DMS79 (cell line): ENCODE measurements around the gene AMIGO2.
"Not testable (repeated sequence)": the region's sequence is repeated elsewhere in the genome, so short reads cannot be mapped to it uniquely, and the experiment has no call there.

ENCODE experiments used
- DNase-seq: peaks from one replicate; lab custom pipeline; 2025; lab: John Stamatoyannopoulos, UW

The AMIGO2 gene

DNA sequence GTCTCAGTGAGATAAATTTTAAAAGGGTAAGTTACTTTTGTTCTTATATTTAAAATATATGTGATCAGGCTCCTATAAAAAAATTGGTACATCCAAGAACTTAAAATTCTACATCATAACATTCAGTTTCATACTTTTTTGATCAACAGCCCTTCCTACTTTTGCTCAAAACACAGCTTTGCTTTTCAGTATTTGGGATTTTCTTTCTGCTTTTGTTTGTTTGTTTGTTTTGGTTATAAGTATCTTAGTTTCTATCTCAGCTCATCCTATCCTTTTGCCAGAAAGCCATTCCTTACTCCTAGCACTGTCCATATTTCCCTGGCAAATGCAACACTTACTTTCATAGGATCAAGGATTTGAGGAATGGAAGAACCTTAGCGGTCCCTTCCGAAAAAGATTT lies 5.0 kb downstream of the AMIGO2 start:
- no peak for DNase-seq

DNA sequence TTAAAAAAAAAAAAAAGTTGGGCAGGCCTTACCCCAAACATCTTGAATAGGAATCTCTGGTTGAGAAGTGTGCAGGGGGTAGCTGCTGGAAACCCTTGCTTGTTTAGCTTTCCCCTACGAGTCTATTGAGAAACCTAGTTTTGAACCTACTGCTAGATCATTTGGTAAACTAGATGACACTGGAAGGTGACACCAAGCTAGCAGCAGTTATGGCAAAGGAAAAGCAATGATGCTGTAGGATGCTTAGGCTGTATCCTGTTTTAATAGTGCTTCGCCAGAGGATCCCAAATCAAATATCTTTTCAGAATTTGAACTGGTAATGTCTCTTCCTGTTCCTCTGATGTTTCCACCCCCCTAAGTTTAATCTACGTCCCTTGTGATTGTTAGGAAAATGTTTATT lies 5.8 kb downstream of the AMIGO2 start:
- DNase-seq = no peak

DNA sequence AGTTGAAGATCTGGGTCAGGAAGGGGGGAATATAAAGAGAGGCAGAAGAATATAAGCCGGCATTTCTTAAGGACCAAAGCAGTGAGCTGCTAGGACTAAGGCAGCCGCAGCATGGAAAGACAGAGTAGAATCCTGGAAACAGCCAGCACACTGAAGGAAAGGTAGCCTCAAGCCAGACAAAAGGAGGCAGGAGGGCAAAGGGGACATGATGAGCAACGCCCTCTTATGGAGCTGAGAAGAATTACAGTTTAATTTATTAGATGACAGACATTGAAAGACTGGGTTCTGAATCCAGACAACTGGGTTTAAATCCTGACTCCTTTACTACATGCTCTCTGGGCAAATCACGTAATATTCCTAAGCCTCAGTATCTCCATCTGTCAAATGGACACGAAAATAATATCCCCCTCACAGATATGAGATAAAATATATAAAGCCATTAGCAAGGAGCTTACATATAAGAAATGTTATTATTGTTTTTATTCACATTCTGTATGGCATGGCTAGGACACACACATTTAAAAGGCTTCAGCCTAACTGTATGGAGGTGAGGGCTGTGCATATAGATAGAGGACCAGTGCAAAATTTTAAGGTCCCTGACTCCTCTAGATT lies 8.4 kb downstream of the AMIGO2 start:
- no peak for DNase-seq

DNA sequence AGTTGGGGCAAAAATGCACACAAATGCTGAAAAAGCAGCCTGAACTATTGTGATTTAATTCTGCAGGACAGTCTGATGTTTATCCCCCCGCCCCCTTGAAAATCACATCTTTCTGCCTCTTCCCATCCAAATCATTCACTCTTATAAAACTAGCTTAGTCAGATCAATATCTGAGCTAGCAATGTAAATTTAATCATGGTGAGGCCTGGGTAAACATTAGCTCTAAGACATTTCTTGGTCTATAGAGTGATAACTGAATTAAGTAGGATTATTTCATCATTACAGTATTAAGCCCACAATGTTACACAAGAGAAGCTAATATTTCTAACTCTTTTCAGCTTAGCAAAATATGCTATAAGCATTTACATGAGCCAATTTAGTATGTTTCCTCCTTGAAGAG lies 9.4 kb downstream of the AMIGO2 start:
- DNase-seq = no peak

DNA sequence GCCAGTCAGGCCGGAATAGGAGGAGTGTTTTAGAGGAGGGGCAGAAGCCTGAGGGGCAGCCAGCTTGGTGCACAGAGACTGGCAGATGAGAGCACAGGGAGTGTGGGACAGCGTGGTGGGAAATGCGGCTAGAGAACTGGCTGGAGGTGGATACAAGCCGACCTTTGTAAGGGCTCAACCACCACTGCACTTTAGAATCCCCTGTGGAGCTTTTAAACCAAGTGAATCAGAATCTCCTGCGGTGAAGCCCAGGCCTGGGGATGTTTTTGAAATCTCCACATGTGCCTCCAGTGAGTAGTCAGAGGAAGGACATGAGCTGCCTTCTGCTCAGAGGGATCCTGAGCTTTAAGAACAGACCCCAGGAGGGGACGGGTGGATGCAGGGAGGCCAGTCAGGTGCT lies 11.2 kb downstream of the AMIGO2 start:
- no peak for DNase-seq

DNA sequence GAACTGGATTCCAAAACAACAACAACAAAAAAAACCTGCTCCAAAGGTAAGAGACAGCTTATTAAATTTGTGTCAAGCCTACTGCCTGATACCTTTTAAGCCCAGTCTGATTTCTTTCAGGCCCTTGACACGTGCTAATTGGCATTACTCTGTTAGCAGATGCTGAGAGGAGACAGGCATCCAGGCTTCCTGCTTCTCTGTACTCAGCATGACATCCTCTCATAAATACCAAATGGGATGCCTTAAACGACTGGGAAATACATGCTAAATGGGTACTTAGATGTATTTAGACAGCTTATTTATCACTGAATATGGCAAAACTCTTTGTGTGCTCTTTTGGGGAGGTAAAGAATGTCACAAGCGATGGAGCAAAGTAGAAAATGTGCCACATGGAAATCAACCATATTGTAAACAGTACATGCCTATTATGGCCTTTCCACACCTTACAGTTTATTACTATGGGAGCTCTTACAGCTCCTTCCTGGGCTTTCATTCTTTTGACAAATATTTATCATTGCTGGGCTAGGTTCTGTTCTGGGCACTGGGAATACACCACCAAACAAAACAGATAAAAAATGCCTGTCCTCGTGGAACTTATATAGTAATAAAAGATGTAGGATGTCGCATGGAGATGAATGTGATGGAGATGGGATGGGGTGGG lies 11.9 kb downstream of the AMIGO2 start:
- DNase-seq = no peak

DNA sequence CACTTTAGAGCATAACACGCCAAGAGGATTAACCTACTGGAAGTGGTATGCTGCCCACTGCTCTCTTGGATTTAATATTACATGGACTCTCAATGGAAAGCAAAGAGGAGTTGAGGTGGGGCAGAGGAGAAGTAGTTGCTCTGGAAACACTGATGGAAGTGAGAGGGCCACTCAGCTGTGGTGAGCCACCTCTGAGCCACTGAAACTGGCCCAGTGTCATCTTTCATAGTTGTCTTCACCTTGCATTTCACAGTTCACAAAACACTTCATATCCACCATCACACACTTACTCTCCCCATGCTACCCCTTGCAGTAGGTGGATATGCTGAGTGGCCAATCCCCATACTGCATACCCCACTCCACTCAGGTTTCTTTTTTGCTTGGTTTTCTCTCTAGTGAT lies 12.6 kb downstream of the AMIGO2 start:
- no peak for DNase-seq

DNA sequence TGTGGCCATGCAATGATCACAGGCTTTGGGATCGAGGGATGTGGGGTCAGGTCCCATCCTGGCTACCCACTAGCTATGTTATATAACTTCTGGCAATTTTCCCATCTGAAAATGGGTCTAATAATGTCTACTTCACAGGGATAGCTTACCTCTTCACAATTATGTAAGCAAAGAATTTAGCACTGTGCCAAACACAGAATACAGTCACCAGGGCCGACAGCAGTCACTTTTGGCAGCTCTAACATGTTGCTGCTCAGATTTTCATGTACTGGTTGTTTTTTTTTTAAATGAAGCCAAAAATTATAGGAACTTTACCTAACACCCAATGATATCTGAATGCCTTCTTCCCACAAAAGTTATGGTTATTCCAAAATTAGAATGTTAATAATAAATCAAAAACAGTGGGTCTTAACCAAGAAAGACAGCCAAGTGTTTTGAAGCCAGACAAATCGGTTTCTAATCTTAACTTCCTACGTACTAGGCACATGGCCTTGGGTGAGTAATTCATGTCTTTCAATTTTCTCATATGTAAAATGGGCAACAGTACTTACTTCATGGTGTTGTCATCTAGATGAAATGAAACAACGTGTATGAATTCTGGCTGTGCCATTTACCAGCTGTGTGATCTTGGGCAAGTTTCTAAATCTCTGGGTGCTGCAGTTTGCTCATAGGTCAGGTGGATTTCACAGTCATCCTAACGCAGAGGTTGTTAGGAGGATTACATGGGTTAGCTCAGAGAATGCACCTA lies 13.3 kb downstream of the AMIGO2 start:
- no peak for DNase-seq

DNA sequence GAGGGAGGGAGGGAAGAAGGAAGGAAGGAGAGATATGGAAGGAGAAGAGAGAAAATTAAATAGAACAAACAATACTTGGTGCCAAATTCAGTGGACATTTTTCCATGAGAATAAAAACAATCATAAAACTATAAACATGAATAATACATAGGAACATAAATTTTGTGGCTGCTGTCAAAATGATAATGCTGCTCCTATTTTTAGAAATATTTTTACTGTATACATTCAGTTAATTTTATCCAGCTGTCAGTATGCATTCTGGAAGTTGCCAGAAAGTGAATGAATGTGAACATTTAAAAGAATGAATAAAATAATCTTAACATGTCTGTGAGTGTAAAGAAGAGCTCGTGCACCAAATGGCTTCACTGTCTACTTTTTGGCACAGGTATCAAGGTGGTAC lies 14.2 kb downstream of the AMIGO2 start:
- no peak for DNase-seq

DNA sequence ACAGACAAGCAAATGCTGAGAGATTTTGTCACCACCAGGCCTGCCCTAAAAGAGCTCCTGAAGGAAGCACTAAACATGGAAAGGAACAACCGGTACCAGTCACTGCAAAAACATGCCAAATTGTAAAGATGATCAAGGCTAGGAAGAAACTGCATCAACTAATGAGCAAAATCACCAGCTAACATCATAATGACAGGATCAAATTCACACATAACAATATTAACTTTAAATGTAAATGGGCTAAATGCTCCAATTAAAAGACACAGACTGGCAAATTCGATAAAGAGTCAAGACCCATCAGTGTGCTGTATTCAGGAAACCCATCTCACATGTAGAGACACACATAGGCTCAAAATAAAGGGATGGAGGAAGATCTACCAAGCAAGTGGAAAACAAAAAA lies 21.1 kb downstream of the AMIGO2 start:
- DNase-seq = not testable (repeated sequence)

DNA sequence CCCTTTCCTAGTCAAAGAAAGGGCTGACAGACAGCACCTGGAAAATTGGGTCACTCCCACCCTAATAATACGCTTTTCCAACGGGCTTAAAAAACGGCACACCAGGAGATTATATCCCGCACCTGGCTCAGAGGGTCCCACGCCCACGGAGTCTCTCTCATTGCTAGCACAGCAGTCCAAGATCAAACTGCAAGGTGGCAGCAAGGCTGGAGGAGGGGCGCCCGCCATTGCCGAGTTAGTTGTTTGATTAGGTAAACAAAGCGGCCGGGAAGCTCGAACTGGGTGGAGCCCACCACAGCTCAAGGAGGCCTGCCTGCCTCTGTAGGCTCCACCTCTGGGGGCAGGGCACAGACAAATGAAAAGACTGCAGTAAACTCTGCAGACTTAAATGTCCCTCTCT lies 22.8 kb downstream of the AMIGO2 start:
- not testable (repeated sequence) for DNase-seq

DNA sequence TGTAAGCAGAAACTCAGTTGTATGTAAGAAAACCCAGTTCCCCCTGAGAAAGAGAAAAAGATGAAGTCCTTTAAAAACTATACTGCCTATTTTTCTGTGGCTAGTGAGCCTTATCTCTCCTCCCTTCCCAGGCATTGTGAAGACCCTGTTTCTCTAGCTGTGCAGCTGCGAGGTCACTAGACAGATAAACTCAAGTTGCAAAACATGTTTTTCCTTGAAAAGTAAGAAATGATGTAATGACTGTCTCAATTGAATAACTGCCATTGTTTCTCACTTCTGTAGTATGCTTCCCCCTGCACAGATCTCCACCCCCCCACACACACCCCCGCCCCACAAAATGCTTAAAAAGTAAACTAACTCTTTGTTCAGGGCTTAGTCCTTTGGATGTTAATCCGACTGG lies 23.9 kb downstream of the AMIGO2 start:
- not testable (repeated sequence) for DNase-seq

DNA sequence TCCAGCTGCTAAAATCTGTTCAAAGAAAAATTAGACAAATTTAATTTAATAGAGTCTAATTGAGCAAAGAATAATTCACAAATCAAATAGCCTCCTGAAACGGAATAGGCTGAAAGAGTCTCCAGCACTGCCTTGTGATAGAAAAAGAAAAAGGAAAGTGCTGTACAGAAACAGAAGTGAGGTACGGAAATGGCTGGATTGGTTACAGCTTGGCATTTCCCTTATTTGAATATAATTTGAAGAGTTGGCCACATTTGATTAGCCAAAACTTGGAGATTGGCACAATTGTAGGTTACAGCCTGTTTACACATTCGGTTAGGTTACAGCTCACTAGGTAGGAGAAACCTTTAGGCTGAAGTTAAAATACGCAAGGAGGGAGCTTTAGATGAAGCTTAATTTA lies 25.1 kb downstream of the AMIGO2 start:
- no peak for DNase-seq

DNA sequence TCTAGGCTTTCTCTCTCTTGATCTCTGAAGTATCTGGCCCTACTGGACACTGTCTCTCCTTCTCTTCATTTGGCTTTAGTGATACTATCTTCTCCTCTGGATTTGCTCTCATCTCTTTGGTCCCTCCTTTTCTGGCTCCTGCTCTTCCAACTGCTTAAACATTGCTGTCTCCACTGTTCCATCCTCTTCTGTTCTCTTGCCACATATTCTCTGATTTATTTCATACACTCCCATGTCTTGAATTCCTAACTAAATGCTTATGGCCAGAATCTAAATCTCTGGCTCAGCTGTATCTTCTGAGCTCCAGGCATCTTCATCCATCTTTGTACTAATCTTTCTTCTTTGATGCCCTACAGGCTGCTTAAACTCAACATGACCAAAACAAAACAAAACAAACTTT lies 25.8 kb downstream of the AMIGO2 start:
- no peak for DNase-seq

DNA sequence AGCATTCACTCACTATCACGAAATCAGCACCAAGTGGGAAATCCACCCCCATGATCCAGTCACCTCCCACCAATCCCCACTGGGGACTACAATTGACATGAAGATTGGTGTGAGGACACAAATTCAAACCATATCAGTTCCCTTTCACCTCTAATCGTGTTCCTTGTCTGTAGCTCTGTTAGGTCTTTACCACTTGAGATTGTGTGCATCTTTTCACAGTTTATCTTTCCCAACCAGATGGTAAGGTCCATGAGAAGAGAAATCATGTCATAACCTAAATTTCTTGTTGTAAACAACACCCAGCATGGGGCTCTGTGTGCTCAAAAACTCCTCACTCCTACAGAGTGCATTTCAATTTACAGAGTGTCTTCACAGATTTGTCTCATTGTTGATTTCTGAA lies 27.5 kb downstream of the AMIGO2 start:
- no peak for DNase-seq

DNA sequence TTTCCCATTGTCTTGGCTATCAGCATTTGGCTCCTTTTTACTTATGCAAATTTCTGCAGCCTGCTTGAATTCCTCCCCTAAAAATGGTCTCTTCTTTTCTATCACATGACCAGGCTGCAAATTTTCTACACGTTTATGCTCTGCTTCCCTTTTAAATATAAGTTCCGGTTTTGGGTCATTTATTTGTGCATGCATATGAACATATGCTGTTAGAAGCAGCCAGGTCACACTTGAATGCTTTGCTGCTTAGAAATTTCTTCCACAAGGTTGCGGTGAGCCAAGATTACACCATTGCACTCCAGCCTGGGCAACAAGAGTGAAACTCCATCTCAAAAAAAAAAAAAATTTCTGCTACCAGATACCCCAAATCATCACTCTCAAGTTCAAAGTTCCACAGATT lies 28.5 kb downstream of the AMIGO2 start:
- not testable (repeated sequence) for DNase-seq

DNA sequence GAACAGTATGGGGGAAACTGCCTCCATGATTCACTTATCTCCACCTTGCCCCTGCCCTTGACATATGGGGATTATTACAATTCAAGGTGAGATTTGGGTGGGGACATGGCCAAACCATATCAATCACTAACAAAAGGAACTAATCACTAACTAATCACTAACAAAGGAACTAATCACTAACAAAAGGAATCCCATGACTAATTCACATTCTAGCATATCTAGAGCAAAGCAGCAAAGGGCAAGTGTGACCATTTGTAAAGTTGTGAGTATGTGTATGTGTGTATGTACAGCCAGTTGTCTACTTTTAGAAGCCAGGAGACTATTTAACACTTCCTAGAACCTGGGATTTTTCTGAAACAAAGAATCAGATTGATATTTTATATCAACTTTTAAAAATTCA lies 31.2 kb downstream of the AMIGO2 start:
- DNase-seq = no peak

DNA sequence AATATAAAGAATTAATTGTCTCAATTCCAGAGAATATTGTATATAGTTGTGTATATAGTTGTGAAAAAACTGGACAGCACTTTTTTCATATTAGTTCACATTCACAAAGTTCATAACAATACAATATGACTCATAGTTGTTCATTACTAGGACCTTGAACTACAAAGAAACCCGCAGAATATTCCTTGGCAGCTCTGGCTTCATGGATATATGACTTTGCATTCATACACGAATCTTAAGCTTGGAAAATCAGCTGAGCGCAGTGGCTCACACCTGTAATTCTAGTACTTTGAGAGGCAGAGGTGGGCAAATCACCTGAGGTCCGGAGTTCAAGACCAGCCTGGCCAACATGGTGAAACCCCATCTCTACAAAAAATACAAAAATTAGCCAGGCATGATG lies 38.4 kb downstream of the AMIGO2 start:
- DNase-seq = no peak

DNA sequence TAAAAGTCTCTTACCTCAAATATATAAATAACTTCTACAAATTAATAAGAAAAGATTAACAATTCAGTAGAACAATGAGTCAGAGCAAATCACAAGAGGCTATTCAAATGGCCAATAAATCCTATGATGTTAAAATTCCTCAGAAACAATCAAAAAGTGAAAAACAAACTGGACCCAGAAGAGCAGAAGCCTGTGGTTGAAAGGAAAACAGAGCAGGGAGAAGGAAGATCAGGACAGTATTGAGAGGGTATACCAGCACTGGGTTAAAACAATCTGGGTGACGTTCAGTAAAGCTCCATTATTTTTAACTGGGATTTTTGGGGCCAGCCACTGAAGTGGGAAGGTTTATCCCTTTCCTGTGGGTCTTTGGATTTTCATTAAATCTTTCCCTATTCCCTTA lies 40.0 kb downstream of the AMIGO2 start:
- DNase-seq = no peak

DNA sequence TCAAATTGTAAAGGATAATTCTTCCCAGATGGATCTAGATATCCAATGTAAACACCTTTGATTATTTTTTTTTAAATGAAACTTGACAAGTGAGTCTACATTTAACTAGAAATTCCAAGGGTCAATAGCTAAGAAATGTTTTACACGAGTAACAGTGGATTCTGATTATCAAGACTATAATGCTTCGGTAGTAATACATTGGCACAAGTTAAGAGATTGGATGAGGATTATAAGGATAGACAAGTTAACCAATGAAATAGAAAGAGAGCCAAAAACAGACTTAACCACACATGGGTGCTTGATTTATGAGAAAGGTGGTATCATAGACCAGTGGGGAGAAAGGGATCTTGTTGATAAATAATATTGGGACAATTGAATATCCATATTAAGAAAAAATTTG lies 40.7 kb downstream of the AMIGO2 start:
- DNase-seq = no peak

DNA sequence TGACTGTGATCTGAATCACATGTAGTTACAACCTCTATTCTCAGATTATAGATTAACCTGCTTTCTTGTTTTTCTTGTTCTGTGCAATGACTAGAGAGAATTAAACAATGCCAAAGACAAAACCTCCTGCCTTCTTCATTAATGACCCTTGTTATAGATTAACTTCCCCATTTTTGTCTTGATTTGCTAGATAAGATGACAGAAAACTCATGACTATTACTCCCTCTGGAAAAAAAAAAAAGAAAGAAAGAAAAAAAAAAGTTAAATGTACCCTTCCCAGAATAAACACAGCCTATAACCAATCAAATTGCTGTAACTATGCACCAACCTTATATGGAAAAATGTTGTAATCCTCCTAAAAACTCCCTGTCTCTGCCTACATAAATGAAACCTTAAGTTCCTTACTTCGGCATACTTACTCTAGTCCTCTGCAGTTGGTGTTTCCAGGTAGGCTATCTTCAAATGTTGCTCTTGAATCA lies 41.5 kb downstream of the AMIGO2 start:
- no peak for DNase-seq

DNA sequence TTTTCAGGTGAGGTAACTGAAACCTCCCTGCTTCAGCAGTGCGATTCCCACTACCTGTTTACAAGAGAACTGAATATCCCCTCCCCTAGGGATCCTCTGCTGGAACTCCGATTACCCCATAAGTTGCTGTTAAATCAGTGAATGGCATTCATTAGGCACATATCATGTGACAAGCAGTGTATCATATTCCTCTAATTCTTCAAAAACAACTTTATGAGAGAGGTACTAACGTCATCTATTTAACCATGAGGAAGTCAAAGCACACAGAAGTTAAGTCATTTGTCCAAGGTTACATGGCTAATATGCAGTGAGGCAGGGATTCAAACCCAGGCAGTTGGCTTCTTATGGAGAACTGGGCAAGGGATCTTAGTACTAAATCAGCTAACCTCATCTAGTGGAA lies 44.3 kb downstream of the AMIGO2 start:
- DNase-seq = no peak

DNA sequence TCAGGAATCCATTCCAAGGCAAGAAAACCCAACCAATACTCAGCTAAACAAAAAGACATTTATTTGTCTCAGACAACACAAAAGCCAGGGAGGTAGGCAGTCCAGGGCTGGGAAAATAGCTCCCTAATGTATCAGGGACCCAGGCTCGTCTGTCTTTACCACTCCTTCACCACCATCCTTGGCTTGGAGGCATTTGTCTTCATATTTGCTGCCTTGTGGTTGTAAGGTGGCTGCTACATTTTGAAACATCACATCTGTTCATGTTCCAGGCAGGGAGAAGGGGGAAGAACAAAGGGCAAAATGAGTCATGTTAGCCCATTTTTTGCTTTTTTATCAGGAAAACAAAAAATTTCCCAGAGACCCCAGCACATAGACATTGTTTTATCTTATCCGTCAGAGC lies 45.1 kb downstream of the AMIGO2 start:
- no peak for DNase-seq
